Adrenal gland (tissue), 5 donors: ENCODE measurements around the gene RGL3.

ENCODE experiments used
- POLR2A ChIP-seq, 2 donors: fragments of 450-650 bp; IDR thresholded peaks; one replicate each; pipeline ENCODE4 v1.6.1; 2017; ENCODE audit warnings: antibody characterized with exemption in 2 of 2, mild to moderate bottlenecking in 2 of 2, moderate library complexity in 1 of 2
- TF ChIP-seq, protein P1 (sequence below), 6 experiments: fragments of 450-650 bp in 4 of 6; fragments of 200-600 bp in 2 of 6; sonication (generic) in 1 of 6; IDR thresholded peaks; 1 replicate in 5 of 6; 2 replicates in 1 of 6; pipeline versions ENCODE4 v1.5.1 to v1.8.0; 2016 to 2021; ENCODE audit warnings: antibody characterized with exemption in 6 of 6, mild to moderate bottlenecking in 2 of 6, moderate library complexity in 1 of 6
- donor health status: DM: no; HTN: no; CAD: no.

DNA sequence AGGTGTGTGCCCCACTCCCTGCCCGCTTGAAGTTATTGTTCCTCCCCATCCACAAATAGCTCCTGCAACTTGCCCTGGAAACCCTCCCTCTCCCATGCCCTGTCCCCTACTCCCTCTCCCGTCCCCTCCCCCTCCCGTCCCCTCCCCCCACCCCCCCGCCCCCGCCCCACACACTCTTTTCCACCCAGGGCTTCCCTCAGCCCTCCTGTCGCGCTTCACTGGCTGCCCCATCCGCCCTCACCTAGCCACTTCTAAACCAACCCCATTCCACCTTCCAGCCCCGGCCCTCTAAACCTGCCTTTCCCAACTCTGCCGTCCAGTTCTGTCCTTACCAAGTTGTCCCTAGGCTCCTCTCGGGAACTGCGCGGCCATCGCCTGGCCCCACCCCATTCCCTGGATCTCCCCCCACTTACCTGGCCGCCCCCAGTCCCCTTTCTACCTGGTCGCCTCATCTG lies 993 bp downstream of the RGL3 start:
- no peak for TF ChIP-seq POLR2A (IDR thresholded peaks at IDR 0.05)
- TF ChIP-seq, protein P1, sequence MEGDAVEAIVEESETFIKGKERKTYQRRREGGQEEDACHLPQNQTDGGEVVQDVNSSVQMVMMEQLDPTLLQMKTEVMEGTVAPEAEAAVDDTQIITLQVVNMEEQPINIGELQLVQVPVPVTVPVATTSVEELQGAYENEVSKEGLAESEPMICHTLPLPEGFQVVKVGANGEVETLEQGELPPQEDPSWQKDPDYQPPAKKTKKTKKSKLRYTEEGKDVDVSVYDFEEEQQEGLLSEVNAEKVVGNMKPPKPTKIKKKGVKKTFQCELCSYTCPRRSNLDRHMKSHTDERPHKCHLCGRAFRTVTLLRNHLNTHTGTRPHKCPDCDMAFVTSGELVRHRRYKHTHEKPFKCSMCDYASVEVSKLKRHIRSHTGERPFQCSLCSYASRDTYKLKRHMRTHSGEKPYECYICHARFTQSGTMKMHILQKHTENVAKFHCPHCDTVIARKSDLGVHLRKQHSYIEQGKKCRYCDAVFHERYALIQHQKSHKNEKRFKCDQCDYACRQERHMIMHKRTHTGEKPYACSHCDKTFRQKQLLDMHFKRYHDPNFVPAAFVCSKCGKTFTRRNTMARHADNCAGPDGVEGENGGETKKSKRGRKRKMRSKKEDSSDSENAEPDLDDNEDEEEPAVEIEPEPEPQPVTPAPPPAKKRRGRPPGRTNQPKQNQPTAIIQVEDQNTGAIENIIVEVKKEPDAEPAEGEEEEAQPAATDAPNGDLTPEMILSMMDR (IDR thresholded peaks at IDR 0.05), result no peak
